NCI-H1092 treated with DMSO at 0.1 percent for 48 hours (cell line): ENCODE measurements around the gene CEP55.
A peak's percentile ranks its signal among the peaks of the same experiment; 100 is the strongest.

Experiments used
- DNase-seq: peaks from one replicate; lab custom pipeline; 2025; lab: John Stamatoyannopoulos, UW

CEP55 gene

DNA sequence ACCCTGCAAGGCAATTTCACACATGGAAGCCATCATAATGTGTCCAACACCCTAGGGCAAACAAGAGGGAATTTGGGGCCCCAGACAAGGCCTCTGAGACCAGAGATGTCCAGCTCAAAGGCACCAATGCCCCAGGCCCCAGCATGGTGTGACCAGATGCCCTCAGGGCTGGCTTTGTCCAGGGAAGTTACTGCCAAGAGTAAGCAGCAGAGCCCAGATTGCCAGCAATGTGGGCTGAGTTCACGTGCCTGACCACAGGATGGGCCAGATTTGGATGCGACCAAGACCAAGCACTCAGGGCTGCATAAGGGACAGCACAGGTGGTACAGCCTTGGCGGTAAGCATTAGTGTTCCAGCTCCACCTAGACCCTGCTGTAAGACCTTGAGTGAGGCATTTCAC lies 27.0 kb upstream of the CEP55 start:
- no peak for DNase-seq

DNA sequence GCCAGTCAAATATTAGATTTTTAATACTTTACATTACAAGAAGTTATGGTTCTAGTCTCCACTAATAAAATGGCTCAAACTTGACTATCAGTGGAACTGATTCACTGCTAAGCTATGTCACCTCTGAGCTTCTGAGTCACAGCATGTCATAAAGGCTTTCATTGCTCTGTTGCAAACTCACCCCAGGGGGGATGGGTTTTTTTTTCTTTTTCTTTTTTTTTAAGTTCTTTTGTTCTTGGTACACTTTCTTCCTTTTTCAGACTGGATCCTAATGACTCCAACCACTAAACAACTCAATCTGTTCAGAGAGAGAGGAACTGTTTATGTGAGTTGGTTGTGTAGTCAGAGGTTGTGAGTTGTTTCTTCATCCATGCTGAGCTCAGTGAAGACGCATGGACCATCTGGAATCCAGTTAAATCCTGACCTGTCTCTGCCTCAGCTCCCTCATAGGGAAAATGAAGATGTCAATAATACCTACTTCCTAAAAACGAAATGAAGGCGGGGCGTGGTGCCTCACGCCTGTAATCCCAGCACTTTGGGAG lies 25.2 kb upstream of the CEP55 start:
- no peak for DNase-seq

DNA sequence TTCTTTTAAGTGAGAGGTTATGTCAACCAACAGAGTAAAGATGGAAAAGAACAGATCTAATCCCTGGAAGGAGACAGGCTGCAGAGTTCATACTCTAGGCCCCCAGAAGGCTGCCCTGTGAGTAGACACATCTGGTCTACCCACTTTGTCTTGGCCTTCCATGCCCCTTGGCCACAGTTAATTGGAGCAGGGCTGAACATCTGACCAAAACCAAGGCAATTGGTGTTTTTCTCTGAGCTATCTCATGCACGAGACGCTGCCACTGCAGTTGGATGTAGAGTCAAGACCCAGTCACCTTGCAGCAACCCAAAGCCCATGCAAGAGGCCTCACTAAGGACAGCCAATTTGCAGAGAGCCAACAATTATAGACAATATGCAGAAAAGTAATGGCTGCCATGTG lies 23.3 kb upstream of the CEP55 start:
- DNase-seq, result no peak

DNA sequence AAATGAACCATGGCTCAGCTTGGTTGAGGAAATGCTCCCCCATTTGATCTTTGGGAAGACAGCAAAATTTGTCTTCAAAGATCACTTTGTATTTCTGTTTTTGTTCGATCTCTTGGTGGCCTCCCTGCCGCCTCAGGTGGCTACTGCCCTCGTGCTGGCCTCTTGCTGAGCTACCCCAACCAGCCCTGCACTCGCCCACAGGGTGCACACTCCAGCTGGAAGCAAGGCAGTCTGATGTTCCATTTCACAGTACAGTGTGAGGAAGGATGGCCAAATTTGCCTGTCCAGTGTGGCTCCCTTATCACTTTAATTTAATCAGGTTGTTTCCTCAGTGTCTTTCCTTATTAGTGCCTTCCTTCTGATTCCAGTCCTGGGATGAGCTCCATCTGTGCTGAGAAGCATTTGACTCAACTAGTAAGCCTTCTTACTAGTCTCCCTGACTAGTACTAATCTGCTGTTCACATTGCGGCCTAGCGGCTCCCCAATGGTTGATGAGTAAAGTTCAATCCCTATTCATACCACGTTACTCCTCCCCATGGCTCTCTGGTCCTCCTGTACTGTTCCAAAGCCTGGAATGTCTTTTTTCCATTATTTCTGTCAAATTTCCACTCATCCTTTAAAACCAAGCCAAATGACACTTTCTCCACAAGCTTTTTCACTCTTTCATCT lies 22.5 kb upstream of the CEP55 start:
- DNase-seq, result no peak

DNA sequence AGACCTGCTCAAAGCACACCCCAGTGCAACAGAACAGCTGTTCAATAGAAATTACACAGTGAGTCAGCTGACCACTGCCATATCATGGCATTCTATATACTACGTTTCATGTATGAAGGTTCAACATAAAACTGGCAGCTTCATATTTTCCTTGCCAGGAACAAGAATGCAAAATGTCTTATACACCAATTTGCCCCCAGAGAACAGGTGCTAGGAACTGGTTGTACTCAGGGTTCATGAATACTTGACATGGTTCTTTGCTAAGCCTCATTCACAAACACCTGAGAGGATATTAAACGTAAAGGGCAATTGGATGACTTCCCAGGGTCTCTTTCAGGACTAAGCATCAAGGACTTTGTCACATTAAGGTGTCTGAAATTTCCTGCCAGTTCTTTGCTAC lies 21.2 kb upstream of the CEP55 start:
- DNase-seq, result peak; percentile 16

DNA sequence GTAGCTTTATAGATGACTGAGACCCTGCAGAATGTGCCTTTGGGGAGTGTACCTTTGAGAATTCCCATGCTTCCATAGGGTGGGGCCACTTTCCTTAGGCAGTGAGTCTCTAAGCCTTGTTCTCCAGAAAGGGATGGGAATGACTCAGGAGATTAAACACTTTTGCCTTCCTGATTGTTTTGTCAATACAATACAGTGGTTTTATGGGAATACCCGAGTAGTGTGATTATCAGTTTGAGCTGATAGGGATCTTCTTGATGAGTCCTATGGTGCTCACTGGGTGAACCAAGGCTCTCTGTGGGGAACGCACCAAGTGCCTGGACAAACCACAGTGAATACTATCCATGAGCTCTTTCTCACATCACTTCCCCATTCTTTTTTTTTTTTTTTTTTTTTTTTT lies 20.5 kb upstream of the CEP55 start:
- no peak for DNase-seq

DNA sequence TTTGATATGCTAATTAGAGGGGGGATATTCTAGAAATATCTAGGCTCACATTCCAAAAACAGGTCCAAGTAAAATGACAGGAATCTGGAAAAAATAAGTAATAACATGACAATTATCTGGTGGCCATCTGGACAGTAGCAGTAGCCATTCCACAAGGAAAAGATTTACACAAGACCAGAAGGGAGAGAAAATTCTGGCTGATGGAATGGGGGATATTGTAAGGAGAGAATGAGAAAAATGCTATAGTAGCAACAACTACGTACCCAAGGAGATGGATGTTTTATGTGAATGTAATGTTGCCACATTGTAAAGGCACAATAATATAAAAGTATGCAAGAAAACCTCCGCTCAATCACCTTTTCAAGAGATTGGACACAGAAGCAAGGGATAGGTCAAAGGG lies 19.7 kb upstream of the CEP55 start:
- DNase-seq, result no peak

DNA sequence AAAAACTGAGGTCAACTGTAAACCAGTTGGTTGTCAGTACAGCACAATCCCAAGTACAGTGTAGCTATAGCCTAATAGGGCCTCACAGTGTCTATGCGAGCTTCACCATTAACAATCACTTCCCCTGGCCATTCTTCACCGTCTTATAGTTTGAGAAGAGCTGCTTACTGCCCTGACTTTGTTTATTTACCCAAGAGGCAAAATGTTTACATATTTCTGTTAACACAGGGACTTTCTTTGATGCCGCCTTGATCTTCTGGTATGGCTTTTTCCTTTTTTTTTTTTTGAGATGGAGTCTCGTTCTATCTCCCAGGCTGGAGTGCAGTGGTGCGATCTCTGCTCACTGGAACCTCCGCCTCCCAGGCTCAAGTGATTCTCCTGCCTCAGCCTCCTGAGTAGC lies 17.5 kb upstream of the CEP55 start:
- no peak for DNase-seq

DNA sequence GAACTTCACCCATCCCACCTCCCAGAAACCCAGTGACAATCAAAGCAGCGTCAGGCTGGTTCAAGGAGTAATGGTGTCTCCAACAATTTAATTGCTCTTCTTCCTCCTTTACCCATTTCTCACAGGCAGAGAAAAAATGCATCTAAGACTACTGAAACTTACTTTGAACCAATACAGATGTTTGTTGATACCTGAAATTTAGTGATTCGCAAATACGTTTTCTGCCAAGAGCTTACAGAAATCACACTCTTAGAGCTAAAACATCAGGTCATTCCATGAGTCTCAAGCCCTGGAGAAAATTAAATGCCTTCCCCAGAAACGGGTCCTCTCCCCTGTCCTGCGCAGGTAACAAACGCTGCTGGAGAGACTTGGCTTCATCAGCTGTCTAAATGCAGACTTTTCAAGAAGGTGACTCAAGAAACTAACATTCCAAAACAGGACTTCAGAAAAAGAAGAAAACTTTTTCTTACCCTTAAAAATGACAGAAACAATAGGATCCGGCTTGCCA lies 14.7 kb upstream of the CEP55 start:
- DNase-seq, result no peak

DNA sequence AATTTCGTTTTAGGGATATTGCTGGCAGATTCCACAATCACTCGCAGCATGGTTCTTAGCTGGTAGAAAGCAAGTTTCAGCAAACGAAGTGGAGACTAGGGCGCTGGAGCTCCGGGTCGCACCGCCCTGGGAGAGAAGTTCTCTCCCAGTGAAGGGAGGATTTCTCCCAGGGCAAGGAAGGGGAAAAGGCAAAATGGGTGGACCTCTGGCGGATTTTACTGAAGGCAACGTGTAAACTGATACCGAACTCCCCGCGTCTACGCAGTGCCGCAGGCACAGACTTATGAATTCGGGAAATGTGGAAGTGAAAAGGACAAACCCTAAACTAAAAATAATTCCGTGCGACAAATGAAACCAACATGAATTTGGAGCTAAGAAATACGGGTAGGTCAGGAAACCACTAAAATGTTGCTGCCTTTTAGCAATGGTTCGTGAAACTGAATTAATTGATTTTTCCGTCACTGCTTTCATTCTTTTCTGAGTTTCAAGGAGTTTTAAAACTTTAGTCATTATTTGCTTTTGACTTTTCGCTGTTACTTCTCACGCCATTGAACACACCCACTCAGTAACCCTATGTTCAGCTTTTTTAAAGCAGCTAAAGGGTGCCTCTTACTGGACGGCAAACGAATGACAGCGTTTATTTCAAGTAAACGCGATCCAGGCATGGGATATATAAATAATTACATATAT lies 14.1 kb upstream of the CEP55 start, which contains the start of gene MYOF:
TSS of gene MYOF (minus strand) at position 190 of the 690 bp plus-strand sequence. CDS start at position 50, 140 bp downstream.
- DNase-seq, result peak; percentile 51

DNA sequence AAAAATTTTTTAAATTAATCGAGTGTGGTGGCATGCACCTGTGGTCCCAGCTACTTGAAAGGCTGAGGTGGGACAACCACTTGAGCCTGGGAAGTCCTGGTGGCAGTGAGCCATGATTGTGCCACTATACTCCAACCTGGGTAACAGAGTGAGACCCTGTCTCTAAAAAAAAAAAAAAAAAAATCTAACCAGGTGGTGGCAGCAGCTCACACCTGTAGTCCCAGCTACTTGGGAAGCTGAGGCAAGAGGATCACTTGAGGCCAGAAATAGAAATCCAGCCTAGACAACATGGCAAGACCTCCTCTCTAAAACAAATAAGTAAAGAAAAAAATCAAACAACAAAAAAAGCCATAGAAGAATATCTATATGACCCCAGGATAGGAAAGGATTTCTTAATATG lies 10.7 kb upstream of the CEP55 start:
- no peak for DNase-seq

DNA sequence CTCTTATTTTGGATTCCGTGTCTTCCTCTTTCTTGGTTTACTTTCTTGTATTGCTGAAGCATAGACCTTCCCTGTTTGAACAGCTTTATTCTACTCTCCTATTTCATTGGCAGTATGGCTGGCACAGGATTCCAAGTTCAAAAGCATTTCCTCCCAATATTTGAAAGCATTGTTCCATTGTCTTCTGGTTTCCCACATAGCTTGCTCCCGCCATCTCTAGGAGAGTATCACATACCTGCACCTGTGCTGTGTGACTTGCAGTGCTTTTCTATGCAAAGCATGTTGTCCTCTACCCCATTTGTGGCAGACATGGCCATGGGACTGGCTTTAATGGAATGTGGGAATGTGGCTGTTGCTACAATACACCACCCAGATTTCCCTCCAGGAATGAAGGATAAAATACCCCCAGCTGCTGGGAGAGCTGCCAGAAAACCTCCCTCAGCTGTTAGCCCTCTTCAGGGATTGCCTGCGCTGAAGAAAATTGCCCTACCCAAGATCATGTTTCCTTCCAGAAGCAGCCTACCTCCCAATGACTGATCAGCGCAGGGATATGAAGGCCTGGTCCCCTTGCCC lies 7.4 kb upstream of the CEP55 start:
- no peak for DNase-seq

DNA sequence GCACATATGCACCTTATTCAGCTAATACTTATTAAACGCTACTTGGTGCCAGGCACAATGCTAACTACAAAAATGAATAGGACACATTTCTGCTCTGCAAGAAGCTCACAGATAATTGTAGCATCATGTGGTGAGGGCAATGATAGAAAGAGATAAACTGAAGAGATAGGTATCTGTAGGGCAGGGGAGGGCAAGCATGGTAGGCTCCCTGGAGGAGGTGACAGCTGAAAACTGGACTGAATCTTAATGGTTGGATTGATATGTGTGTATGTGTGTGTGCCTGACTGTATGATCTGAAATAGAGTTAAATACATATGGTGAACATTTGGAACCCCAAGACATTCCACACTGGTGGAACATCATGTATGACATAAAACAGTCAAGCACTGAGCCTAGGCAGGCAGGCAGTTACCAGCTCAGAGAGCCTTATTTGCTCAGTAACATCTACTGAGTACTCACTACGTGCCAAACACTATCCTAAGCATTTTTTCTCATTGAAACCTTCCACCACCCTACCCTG lies 4.8 kb upstream of the CEP55 start:
- DNase-seq, result no peak

DNA sequence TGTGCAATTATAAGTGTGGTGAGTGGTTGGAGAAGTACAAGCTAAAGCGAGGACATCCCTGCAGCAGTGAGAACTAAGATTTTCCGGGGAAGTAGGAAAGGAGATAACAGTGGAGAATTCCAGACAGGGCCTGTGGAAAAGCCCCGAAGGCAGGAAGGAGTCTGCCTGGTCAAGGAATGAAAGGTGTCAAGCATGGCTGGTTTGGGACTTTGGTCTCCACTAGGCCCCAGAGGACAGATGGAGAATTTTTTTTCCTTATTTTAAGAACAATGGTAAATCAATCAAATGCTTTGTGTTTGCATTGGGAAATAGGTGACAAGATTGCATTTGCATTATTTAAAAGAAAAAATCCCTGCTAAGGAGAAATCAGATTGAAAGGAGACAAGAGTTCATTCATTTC lies 3.2 kb upstream of the CEP55 start:
- DNase-seq, result no peak

DNA sequence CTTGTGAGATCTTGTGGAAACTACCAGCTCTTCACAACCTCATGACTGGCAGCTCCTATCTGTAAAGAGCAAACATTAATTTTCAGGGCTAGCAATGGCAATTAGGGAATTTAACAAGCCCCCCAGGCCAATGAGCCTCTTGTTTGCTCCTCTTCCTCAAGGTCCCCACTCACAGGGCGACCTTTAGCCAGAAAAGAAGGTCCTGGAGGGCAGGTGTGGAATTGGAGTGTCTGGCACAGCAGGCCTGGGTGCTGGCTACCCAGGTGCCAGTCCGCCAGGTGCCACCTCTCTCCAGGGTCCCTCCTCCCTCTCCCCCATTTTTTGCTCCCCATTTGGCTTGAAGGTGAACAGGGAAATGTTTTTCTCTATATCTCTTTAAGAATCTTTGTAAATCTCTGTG lies 1.9 kb upstream of the CEP55 start:
- no peak for DNase-seq

DNA sequence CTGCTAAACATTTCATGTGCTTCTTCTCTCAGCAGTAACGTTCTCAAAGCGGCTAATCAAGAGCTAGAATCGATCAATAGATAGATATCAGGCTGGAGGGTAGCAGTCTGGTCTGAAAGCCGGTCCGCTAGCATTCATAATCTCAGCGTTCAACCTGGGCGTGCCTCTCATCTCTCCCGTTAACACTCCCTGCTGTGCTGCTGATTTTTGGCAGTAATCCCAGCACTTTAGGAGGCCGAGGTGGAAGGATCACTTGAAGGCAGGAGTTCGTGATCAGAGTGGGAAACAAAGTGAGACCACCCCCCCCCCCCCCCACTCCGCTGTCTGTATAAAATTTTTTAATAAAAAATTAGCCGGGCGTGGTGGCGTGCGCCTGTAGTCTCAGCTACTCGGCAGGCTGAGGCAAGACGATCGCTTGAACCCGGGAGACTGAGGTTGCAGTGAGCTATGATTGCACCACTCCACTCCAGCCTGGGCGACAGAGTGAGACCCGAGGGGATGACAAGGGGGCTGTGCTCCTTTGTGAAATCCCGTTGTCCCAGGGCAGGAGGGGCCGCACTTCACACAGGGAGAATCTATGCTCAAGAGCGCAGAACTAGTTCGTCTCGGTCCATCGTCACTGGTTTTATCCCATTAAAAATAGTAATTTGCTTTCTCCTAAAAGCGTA lies 624 bp upstream of the CEP55 start:
- peak; percentile 58 for DNase-seq

DNA sequence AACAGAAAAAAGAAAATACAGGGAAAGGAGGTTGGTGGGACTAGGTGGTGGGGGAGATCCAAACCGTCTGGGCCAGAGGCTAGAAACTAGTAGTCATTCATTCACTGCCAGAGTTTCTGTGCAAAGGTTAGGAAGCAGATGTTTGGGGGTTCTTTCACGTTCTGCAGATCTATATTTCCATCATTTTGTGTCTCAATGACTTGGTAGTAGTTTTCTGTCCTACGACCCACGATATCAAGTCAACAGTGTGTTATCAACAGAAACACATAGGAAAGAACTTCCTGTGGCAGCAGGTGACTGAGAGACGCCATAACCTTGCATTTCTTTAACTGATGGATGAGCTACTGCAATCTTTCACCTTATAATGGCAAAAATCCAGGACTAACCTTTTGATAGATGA lies 1.8 kb downstream of the CEP55 start:
- no peak for DNase-seq

DNA sequence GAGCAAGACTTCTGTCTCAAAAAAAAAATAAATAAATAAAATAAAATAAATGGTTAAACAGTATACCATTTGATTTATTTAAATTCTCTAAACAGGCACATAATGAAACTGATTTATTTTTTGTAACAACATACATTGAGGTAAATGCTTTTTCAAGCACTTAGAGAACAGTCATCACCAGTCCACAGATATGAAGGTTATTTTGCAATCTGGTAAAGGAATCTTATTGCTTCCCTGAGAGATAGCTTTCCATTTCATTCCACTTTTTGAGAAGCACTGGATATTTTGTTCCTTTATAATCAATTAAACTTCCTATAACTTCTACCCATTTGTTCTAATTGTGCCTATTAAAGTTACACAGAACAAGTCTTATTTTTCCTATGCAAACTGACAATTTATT lies 5.2 kb downstream of the CEP55 start:
- no peak for DNase-seq

DNA sequence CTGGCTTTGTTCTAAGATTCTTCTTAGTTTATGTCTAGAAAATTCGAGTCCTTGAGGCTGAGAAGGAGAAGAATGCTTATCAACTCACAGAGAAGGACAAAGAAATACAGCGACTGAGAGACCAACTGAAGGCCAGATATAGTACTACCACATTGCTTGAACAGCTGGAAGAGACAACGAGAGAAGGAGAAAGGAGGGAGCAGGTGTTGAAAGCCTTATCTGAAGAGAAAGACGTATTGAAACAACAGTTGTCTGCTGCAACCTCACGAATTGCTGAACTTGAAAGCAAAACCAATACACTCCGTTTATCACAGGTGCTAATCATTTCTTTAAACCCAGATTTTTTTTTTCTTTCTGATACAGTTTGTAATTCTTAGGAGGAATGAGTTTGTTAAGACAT lies 6.7 kb downstream of the CEP55 start:
- no peak for DNase-seq

DNA sequence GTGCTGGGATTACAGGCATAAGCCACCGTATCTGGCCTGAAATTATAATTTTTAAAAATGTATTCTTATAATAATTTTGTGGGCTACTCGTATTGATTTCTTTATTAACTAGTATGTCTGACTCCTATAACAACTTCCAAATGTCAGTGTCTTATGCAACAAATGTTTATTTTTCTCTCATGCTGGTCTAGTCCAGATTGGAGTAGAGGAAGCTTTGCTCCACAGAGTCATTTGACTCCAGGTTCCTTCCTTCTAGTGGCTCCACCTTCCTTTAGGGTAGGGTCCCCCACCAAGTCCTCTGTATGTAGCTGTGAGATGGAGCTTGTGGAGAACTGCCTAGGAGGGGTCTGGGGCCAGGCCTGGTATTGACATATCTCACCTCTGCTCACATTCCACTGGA lies 8.7 kb downstream of the CEP55 start:
- DNase-seq, result no peak

DNA sequence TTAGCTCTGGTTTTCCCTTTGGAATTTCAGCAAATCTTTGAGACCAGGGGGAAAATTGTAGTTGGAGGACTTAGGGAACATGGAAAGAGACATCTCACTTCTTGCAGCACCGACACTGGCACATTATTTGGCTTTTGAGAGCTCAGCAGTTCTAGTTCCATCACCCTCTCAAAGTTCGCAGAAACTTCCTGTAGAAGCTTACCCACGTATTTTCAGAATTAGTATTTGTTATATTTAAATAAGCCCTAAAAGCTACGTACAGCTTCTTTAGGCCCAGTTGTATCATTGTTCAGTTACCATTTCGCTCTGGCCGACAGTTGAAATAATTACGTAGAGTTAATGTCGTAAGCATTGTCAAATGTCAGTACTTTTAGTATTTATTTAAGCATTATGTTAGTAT lies 13.4 kb downstream of the CEP55 start:
- no peak for DNase-seq

DNA sequence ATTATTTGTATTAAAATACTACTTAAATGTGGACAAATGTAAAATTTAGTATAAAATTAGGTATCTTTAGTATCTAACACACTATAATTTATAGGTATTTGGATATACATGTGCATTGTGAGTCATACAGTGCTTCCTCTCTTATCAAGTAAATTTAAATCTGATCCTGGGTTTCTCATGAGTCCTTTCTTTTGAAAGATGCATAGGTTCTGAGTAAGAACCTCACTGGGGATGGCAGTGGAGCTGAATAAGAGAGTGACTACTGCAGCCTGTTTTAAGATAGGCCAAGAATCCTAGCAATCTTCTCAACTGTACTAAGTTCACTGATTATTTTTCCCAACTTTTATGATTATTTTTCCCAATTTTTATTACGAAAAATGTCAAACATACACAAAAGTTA lies 16.2 kb downstream of the CEP55 start:
- DNase-seq, result no peak
